Fibroblast of upper back skin (primary cell): ENCODE results near the gene RAD51B.
A peak's percentile ranks its signal among the peaks of the same experiment; 100 is the strongest.

Source experiments
- DNase-seq: peaks from one replicate; pipeline ENCODE4 v3.0.0-alpha.2; 2013

Gene RAD51B

DNA sequence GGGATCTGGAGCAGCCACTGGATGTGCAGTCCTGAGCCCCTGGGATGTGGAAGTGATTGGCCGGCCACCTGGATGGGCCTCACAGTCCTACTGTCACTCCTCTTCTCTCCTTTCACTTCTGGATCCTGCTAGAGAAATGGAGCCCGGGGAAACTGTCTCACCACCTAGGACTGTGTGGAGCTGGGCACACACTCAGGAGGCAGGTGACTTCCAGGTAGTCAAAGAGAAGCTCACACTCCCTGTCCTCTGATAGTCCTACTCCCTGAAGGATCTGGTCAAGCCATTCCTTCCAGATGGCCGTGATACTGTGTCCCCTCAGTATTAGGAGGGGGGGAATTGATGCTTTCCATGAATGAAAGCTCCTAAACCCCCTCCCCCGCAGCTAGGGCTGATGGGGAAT lies 772.2 kb downstream of the RAD51B start:
- DNase-seq: no peak

DNA sequence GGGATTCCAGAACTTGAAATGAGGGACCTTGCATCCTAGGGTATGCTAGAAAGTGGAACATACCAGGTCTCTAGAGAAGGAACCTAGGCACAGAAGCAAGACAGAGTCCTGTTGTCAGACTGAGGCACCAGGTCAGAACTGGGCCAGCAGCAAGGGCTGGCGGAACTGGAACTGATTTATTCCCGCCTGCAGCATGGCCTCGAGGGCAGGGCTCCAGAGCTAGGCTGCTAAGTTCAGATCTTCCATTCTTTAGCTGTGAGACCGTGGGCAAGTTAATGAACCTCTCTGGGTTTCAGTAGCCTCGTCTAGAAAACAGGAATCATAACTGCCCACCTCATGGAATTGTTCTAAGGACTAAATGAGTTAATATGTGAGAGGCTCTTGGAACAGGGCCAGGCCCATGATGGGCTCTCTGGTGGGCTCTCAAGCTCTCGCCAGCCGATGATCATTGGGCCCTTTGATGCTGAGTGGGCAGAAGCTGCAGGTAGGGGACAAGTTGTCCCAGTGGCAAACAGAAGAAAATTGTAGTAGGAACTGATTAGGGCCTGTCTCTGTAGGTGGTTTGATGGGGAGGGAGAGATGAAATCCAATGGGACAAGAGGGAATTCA lies 773.5 kb downstream of the RAD51B start:
- no peak for DNase-seq

DNA sequence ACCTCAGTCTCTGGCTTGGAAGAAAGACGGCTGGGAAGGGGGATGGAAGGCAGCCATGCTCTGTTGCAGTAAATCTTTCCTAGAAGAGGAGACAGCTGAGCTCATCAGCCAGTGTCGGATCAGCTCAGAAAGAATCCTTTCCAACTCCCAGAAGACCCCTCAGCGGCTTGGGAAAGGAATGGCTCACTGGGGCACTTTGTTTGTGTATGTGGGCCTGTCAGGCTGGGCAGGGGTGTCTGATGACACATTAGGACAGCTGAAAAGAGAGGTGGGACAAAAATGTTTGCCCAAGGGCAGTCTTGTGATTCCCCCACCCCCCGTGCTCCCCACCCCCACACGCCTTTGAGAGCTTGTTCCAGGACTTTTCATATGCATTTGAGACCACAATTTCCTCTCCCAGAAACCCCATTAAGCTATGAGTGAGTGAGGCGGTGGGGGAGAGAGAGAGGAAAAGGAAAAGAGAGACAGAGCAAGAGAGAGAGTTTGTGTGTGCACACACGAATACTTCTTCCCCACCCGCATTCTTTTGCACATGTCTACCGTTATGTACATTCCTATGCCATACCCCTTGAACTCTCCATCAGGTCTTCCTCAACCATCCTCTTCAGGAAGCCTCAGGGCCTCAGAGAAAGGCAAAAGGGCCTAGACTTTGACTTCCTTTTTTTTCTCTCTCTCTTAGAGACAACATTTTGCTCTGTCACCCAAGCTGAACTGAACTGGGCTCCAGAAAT lies 774.4 kb downstream of the RAD51B start:
- DNase-seq: peak; percentile 96

DNA sequence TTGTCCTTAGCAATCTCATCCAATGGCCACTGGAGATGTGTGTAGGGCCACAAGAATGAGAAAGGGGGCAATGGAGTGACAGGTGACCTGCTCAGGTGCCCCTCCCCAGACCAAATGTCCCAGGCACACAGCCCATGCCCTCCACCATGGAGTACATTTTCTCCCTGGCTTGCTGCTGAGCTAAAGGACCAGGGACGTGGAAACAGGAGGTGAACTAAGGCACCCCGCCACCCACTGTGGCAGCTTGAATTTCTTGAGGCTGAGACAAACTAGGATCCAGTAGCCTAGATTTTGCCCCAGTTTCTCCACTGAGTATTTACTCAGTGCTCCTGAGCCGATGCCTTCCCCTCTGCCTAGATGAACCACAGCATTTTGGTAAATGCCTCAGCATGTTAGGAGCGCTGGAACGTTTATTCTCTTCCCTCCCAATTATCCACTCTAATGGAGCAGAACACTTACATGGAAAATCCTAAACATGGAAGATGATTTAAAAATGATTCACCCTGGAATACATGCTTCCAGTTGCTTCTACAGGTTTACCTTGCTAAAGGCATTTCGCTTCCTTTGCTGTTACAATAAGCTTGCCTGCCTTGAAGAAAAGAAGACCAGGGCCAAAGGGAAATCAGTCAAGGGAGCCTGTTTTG lies 775.3 kb downstream of the RAD51B start:
- DNase-seq: no peak

DNA sequence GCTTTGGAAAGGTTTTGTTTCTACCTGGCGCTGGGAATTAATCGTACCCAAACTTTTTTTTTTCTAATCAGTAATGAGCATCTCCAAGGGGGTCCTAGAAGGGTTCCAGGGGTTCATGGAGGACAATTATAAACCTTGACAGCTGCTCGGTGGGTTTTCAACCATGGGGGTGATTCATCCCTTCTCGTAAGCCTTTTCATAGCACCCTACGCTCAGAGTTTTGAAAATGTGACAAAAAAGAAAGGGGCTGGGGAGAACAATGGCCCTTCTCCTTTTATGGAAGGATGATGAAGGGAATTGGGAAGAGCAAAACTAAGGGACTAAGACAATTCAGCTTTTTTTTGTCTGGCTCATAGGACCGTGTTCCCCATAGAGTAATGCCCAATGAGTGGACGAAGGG lies 776.6 kb downstream of the RAD51B start:
- DNase-seq: no peak

DNA sequence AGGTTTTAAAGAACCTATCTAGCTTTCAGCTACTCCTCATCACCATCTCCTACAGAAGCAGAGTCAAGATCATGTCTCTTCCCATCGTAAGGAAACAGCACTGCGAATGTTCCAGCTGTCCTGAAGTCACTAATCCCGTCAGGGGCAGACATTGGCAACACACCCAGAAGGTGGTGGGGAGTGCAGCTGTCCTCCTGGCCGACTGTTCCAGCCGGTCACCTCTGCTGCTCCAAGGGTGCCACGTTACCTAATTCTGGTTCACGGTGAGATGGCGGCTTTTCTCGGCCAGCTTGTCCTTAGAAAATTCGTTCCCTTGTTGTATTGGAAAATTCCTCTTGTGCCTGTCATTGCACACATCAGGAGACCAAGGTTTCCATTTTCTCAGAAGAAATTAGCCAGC lies 777.1 kb downstream of the RAD51B start:
- no peak for DNase-seq

DNA sequence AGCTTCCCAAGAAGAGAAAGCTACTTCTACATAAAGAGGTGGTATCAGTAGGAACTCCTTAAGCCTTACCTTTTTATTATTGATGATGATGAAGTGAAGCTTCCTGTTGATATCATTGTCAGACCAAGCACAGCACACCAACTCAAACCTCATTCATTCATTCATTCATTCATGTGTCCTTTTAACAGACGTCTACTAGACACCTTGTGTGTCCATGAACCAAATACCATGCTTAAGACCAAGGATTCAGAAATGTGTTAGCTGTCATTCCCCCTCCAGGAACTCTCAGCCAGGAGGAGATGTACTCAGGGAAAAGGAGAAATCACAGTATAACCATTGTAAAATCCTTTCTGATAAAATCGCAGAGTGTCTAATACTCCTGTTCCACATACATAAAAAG lies 778.5 kb downstream of the RAD51B start:
- no peak for DNase-seq

DNA sequence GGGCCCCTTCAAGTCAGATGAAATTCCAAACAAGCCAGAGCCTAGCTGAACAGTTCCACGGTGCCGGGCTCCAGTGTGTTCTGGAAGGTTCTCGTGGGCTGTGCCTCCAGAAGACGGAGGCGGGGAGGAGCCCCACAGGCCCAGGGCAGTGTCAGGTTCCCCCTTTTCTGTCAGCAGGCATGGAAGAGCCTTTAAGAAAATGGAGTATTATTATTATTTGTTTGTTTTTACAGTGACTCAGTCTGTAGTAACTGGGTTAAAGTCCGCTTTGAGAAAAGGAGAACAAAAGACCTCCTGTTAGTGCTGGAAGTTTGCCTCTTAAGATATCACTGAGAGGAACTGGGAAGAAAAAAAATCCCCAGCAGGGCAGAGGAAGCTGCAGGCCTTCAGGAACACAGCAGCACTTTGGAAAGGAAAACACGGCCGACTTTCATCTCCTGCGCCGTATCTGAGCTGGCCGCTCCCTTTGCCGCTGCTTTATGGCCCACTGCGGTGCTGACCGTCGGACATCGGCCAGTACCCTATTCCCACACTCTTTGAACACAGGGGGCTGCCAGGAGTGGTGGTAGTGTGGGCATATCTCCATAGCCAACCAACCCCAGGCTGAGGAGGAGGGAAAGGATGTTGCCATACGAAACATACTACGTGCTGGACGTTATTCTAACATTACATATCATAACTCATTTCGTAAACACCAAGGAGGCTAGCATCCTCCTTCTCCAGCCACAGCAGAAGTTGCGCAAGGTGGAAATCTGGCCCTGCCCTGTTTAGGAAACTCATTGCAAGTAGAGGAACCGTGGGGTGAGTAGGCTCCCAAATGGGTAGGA lies 779.3 kb downstream of the RAD51B start:
- peak; percentile 65 for DNase-seq

DNA sequence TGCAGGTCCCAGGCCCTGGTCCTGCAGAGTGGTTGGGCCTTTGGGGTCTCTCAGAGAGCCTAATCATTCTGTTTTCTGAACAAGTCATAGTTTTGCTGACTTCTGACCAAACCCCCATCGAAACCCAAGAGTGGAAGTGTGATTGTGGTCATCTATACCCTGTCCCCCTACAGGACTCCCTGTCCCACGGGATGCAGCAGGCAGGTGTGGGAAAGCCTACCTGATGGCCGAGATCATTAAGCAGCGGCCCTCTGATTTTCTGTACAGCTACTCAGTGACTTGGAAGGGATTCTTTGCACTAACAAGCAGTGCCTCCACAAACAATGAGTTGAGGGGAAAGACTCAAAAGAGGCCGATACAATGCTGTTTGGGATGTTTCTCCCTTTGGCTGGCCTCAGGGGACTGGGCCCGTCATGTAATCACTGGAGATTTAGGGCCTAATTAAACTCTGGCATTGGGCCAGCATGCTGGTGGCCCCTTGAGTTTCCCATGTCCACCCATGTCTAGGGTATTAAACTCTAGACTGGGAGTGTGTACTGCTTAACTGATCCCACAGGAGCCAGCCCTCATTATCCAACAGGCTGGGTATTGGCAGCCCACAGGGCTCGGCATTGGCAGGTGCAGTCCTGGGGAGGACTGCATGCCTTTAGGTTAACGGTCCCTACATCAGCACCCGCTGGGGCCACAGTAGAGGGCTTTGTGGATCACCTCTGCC lies 780.5 kb downstream of the RAD51B start:
- DNase-seq: no peak

DNA sequence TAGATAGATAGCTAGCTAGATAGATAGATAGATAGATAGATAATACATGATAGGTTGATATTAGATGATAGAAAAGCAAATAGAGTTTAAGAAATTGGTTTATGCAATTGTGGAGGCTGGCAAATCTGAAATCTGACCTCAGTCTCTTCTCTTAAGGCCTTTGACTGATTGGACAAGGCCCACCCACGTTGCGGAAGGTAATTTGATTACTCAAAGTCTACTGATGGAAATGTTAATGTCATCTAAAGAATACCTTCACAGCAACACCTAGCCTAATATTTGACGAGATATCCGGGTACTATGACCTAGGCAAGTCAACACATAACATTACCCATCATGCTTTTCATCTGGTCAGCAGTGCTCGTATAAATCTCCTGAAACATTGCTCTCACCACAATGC lies 782.9 kb downstream of the RAD51B start:
- no peak for DNase-seq

DNA sequence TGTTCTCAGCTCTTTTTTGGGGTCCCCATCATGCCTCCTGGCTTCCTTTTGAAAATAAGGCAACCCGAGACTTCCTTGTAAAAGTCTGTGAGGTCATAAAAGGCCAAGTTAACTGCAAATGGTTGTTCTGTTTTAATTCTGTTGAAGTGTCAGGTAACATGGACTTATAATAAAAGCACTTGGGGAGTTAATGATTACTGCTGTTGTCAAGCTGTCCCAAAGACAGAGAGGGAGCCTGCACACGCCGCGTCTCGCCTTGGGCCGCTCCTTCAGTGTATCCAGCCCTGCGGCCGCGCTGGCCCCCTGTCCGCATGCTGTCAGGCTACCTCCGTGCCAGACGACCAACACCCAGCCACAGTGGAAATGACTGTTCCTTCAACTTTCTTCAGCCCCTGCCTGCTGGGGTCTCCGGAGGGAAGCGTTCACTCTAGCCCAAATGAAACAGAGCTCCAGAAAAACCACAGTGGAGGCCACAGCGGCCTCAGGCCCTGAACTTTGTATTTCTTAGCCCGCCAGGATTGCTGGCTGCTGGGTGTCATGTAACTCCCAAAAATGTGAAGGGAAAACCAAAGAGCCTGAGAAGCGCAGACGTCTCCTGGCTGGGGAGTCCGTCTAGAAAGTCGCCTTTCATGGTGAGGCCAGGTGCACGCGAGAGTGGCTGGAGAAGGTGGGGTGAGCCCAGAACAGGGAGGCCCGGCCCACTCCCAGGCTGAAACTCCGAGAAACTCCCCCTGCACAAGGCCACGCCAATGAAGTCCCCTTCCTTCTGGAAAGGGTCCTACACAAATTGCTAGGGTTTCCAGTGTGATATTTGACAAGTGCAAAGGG lies 784.2 kb downstream of the RAD51B start:
- DNase-seq: no peak

DNA sequence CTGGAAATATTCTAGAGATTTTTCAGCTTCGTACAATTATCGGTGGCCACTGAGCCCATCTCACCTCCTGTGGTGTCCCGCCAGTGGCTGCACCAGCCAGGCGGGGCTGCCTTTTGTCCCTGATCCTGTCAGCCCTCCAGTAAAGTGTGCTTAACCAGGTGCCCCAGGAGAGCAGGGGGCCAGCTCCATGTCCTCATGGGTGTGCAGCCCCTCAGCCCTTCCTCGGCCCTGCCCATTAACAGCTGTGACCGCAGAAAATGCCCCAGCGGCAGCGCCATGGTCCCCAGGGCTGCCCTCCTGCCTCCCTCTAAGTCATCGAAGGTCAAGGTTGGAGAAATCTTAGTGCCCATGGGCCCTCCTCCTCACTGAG lies 784.8 kb downstream of the RAD51B start:
- no peak for DNase-seq

DNA sequence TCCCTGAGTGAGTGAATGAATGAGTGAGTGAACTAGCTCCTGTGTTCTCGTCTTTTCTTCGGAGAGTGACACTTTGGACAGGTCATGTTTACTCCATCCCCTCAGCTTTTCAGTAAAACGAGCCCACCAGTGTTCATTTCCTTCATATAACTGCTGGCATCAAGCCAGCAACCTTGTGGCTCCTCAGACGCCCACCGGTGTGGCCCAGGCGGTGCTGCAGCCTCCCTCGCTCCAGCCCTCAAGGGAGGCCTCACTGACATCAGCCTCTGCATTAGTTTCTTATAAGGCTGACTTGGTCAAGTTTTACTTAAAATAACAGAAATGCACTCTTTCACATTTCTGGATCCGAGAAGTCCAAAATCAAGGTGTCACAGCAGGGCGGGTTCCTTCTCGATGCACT lies 785.2 kb downstream of the RAD51B start:
- DNase-seq: no peak

DNA sequence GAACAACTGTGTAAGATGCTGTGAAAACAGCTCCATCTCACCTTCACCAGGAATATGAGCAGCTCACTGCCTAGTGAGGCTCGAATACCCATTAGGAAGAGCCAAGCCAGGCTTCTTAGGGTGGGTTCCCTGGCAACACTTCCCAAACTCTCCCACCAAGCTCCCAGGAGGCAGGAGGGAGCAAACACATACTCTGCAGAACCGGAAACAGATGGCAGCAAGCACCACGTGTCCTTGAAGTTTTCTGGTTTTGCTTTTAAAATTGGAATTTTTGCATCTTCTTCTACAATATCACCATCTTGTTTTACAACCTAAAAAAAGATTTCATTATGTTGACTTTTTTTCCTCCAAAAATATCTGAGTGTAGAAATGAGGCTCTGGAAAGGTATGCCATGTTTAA lies 786.6 kb downstream of the RAD51B start:
- no peak for DNase-seq

DNA sequence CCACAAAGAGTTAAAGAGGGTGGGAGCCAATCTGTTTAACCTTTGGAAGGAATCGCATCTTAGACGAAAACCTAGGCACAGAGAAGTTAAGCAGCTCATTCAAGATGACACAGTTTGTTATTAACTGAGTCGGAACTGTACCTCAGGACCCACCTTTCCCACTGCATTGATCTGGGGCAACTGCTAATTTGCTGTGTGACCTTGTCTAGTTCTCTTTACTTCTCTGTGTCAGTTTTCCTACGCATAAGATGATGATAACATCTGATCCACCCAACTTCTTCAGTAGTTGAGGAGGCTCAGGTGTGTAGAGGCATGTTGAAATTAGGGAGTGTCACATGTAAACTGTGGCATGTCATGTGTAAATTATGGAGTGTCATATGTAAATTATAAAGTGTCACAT lies 787.1 kb downstream of the RAD51B start:
- DNase-seq: no peak

DNA sequence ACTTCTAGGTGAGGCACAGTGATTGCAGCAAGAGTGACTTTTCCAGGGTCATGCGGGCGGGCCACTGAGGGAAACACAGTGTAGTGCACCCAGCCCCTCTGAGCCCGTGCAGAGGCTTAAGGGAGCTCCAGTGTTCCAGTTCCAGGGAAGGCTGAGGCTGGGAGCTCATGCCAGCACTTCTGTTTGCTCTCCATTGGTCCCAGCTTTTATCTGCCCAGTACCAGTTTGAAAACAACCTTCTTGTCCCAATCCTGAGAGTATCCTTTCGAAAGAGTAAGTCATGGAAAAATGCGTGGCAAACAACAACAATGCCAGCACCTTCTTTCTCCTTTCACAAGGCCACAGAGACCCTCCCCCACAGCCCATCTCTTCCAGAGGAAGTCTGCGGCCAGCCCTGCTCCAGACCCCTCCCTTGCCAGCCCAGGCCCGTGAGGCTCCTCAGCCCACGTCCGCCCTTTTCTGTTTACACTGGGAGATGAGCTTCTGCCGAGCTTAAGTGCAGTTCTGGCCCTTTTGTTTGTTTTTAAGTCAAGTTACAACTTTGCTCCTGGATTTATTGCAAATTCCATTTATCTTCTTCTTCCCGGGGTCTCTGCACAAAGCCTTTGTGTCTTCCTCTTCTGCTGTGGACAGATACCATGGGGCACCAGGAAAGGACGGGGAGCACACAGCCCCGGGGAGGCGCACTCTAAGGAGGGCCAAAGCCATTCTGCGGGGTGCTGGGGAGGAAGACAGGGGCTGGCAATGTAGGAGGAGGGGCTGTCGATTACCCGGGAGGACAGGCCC lies 787.7 kb downstream of the RAD51B start:
- DNase-seq: peak; percentile 23

DNA sequence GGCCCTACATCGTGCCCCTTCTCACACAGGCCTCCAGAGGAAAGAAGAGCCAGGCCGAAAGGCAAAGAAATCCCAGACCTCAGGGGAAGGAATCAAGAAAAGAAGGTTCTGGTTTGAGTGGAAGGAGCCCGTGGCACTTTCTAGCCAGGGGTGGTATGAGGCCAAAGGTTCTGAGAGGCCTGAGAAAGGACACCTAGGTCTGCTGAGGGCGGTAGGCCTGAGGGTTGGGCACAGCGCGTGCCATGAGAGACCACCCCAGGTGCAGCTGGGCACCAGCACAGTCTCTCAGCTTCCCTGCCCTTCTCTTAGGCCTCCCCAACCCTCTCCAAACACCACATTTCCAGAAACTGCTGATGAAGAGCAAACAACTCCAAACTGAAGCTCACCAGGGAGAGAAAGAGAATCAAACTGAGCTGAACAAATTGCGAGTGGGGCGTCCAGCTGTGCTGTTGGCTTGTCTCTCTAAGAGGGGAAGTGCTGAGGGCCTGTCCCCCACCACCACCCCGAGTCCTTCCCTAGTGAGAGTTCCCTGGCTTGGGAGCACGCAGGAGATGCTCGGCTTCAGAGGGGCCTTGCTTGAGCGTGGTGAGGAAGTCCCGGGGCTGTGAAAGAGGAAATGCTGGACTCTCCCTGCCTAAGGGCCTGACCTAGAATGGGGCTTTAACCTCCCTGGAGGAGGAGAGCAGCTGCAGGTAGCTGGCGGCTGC lies 788.4 kb downstream of the RAD51B start:
- no peak for DNase-seq

DNA sequence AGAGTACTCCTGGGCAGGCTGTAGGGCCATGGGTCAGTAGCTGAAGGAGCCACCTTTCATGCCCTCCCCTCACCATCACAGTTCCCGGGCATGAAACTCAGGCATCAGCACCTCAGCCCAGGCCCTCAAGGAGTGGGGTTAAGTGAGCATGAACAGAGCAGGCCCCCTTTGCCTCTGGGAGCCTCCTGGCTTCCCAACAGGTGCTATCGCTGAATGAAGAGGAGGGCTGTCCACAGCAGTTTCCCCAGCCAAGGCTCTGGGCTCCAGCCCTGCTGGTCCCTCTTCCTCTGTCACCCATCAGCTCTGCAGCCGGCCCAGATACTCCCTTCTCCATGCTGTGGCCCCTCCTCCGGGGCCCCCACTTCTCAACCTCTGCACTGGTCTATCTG lies 789.0 kb downstream of the RAD51B start:
- DNase-seq: no peak

DNA sequence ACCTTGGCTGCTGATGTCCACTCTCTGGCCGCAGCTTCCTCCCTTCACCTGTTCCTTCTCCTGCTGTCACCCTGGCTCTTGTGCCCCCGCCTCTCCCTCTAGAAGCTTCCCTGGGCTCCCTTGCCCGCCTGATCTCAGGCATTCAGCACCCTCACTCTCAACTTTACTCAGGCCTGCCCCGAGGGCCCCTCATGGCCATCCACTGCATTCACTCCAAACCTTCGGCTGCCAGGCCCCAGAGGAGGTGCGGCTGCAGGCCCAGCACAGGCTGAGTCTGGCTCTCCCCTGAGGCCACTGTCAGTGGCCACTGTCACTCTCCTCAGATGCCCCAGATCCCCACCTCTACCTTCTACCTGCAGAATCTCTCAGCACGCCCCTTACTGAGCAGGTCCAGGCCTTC lies 789.4 kb downstream of the RAD51B start:
- DNase-seq: no peak

DNA sequence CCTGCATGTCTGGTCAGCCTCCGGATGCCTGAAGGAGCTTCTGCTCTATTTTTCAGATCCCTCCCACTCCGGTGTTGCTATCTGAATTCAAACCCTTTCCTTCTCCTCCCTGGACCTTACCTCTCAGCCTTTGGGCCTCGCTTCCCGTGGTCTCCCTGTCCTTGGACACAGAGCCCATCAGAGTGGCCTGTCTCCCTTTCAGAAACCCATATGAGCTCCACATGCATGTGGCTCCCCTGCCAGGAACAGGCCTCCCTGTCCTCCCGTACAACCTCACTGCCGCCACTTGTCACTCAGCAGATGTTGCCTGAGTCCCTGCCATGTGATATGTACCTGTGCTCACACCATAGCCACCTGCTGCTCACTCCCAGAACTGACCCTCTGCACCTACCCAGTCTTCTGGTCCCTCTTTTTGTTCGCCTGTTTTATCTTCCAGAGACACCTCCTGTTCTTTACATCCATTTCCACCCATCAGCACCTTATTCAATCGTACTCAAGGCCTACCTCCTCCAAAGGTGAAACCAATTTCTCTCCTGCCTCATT lies 790.7 kb downstream of the RAD51B start:
- no peak for DNase-seq
